Mononuclear cell (primary cell): ENCODE data around the gene ANO2. TPM values are rescaled to one million over a fixed set of nuclear protein-coding genes. Genes with fewer than 3 reads are reported as not detected.

ENCODE experiments used
- H3K27me3 ChIP-seq: 2 replicates; pipeline ENCODE4 v1.6.0; 2011; ENCODE audit warnings: low read length, control low read depth; ENCODE audit not compliant: insufficient read depth
- H3K4me1 ChIP-seq: 2 replicates; pipeline ENCODE4 v1.5.1; 2011; ENCODE audit warnings: mild to moderate bottlenecking, low read length, control low read depth; ENCODE audit not compliant: insufficient read depth
- H3K4me3 ChIP-seq: 2 replicates; pipeline ENCODE4 v1.5.1; 2011; ENCODE audit warnings: mild to moderate bottlenecking, low read length, moderate library complexity
- H3K9me3 ChIP-seq: 2 replicates; pipeline ENCODE4 v1.5.1; 2011; ENCODE audit warnings: low read depth, mild to moderate bottlenecking, control low read depth, low read length
- total RNA-seq: library from RNA; depleted of rRNA; stranded (reverse); fragments of >200 nt; gene quantifications from one replicate; pipeline ENCODE4 v1.2.3, GENCODE V29; 2012

The ANO2 gene
- total RNA-seq, 1 donor, result 0.31 TPM

GRCh38 chr12:5525783-5526367, 419.2 kb downstream of the ANO2 start:
- no peaks in the 10 kb centered on the region for H3K9me3 ChIP-seq
- no peaks in the 10 kb centered on the region for H3K27me3 ChIP-seq
- H3K4me3 ChIP-seq, result no peak overlapping the region
- no peaks in the 10 kb centered on the region for H3K4me1 ChIP-seq

- Histone ChIP-seq H3K4me1 (no peaks in the 10 kb centered on the region), H3K27me3 (no peaks in the 10 kb centered on the region), H3K9me3 (no peaks in the 10 kb centered on the region), H3K4me3 (no peak overlapping the region)
These were observed 420.2 kb downstream of the ANO2 start for GRCh38 chr12:5524769-5525436.

- no peaks in the 10 kb centered on the region for H3K27me3 ChIP-seq
- no peak overlapping the region for H3K4me3 ChIP-seq
- no peaks in the 10 kb centered on the region for H3K4me1 ChIP-seq
- H3K9me3 ChIP-seq, result no peaks in the 10 kb centered on the region
These were observed 420.8 kb downstream of the ANO2 start for GRCh38 chr12:5524116-5524768.

- Histone ChIP-seq H3K9me3 (no peaks in the 10 kb centered on the region), H3K4me3 (no peak overlapping the region), H3K4me1 (no peaks in the 10 kb centered on the region), H3K27me3 (no peaks in the 10 kb centered on the region)
These were observed 421.5 kb downstream of the ANO2 start for GRCh38 chr12:5523396-5524115.

- H3K4me3 ChIP-seq, result no peak overlapping the region
- H3K9me3 ChIP-seq, result no peaks in the 10 kb centered on the region
- H3K4me1 ChIP-seq, result no peaks in the 10 kb centered on the region
- no peaks in the 10 kb centered on the region for H3K27me3 ChIP-seq
These were observed 422.4 kb downstream of the ANO2 start for GRCh38 chr12:5522432-5523335.

GRCh38 chr12:5521456-5522325, 423.4 kb downstream of the ANO2 start:
- Histone ChIP-seq H3K4me1 (no peaks in the 10 kb centered on the region), H3K4me3 (no peak overlapping the region), H3K27me3 (no peaks in the 10 kb centered on the region), H3K9me3 (no peaks in the 10 kb centered on the region)

- no peaks in the 10 kb centered on the region for H3K4me1 ChIP-seq
- no peak overlapping the region for H3K4me3 ChIP-seq
- no peaks in the 10 kb centered on the region for H3K27me3 ChIP-seq
- H3K9me3 ChIP-seq, result no peaks in the 10 kb centered on the region
These were observed 424.2 kb downstream of the ANO2 start for GRCh38 chr12:5520831-5521230.

- H3K4me1 ChIP-seq, result no peaks in the 10 kb centered on the region
- H3K27me3 ChIP-seq, result no peaks in the 10 kb centered on the region
- H3K4me3 ChIP-seq, result no peak overlapping the region
- no peaks in the 10 kb centered on the region for H3K9me3 ChIP-seq
These were observed 425.0 kb downstream of the ANO2 start for GRCh38 chr12:5520037-5520436.

- Histone ChIP-seq H3K4me1 (no peaks in the 10 kb centered on the region), H3K27me3 (no peaks in the 10 kb centered on the region), H3K4me3 (no peak overlapping the region), H3K9me3 (no peaks in the 10 kb centered on the region)
These were observed 426.3 kb downstream of the ANO2 start for GRCh38 chr12:5518584-5519365.

- H3K27me3 ChIP-seq, result no peaks in the 10 kb centered on the region
- H3K4me3 ChIP-seq, result no peak overlapping the region
- H3K4me1 ChIP-seq, result no peaks in the 10 kb centered on the region
- H3K9me3 ChIP-seq, result no peaks in the 10 kb centered on the region
These were observed 428.5 kb downstream of the ANO2 start for GRCh38 chr12:5516371-5517241.

GRCh38 chr12:5515458-5515857, 429.6 kb downstream of the ANO2 start:
- H3K4me1 ChIP-seq, result no peaks in the 10 kb centered on the region
- no peaks in the 10 kb centered on the region for H3K27me3 ChIP-seq
- H3K4me3 ChIP-seq, result no peak overlapping the region
- H3K9me3 ChIP-seq, result no peaks in the 10 kb centered on the region

GRCh38 chr12:5514545-5514944, 430.5 kb downstream of the ANO2 start:
- no peaks in the 10 kb centered on the region for H3K27me3 ChIP-seq
- H3K9me3 ChIP-seq, result no peaks in the 10 kb centered on the region
- no peak overlapping the region for H3K4me3 ChIP-seq
- no peaks in the 10 kb centered on the region for H3K4me1 ChIP-seq
